B cell (primary cell): ENCODE measurements around the gene CLDN6. TPM values are rescaled to one million over a fixed set of nuclear protein-coding genes. Genes with fewer than 3 reads are reported as not detected.

Experiments used
- ATAC-seq: fragments of 200-7000 bp; cut with Tn5 transposase; one replicate; pipeline ENCODE4 v1.10.0; 2021; ENCODE audit warnings: low read depth, mild to moderate bottlenecking, moderate number of reproducible peaks, moderate library complexity
- CTCF ChIA-PET: fragments of 350-600 bp; sonication (Branson Sonifier 250); formaldehyde crosslinking; loops from one replicate; lab custom pipeline; 2021; ENCODE audit warnings: antibody characterized with exemption, inconsistent platforms; lab: Charles Lee
- POLR2A ChIA-PET: fragments of 350-600 bp; sonication (Branson Sonifier 250); formaldehyde crosslinking; loops from one replicate; lab custom pipeline; 2021; ENCODE audit warnings: antibody characterized with exemption; lab: Charles Lee
- DNase-seq: peaks from one replicate; pipeline ENCODE4 v3.0.0; 2013
- H2AFZ ChIP-seq: 2 replicates; pipeline ENCODE4 v1.6.1; 2012; ENCODE audit warnings: mild to moderate bottlenecking, low read depth, low read length; ENCODE audit not compliant: insufficient read depth, poor library complexity, severe bottlenecking
- H3K27ac ChIP-seq, 2 donors: 1 replicate in 1 of 2; 2 replicates in 1 of 2; pipeline ENCODE4 v1.5.1; 2012 to 2013; ENCODE audit warnings: low read length in 2 of 2, mild to moderate bottlenecking in 2 of 2, moderate library complexity in 1 of 2
- H3K27me3 ChIP-seq, 4 experiments: fragments of 200-600 bp in 1 of 4; sonication (generic) in 1 of 4; replicated peaks in 1 of 4; 1 replicate in 2 of 4; 2 replicates in 2 of 4; pipeline versions ENCODE4 v1.6.1 to v1.7.0; 2013 to 2016; ENCODE audit warnings: low read length in 3 of 4, mild to moderate bottlenecking in 2 of 4, mixed read lengths in 1 of 4, moderate library complexity in 1 of 4; ENCODE audit not compliant: insufficient read depth in 4 of 4, control insufficient read depth in 3 of 4; ENCODE audit errors: control extremely low read depth in 1 of 4
- H3K36me3 ChIP-seq, 2 experiments: replicated peaks in 1 of 2; 1 replicate in 1 of 2; 2 replicates in 1 of 2; pipeline versions ENCODE4 v1.6.1 to v1.7.1; 2013; ENCODE audit warnings: low read length in 1 of 2; ENCODE audit not compliant: insufficient read depth in 2 of 2, control insufficient read depth in 1 of 2; ENCODE audit errors: control extremely low read depth in 1 of 2, extremely low read depth in 1 of 2
- H3K4me1 ChIP-seq, 2 donors: fragments of 200-600 bp in 1 of 2; sonication (generic) in 1 of 2; 1 replicate in 1 of 2; 2 replicates in 1 of 2; pipeline versions ENCODE4 v1.5.1 to v1.6.1; 2013 to 2017; ENCODE audit warnings: low read length in 2 of 2; ENCODE audit not compliant: control insufficient read depth in 2 of 2, insufficient read depth in 2 of 2
- H3K4me2 ChIP-seq: replicated peaks from 2 replicates; pipeline ENCODE3; 2012; ENCODE audit warnings: mild to moderate bottlenecking, low read depth, low read length; ENCODE audit not compliant: poor library complexity, severe bottlenecking
- H3K4me3 ChIP-seq, 5 experiments: fragments of 200-600 bp in 1 of 5; sonication (generic) in 1 of 5; 1 replicate in 3 of 5; 2 replicates in 2 of 5; pipeline versions ENCODE4 v1.5.1 to v1.7.0; 2011 to 2016; ENCODE audit warnings: low read length in 4 of 5, mild to moderate bottlenecking in 4 of 5, low read depth in 2 of 5, control low read depth in 1 of 5, moderate library complexity in 1 of 5; ENCODE audit not compliant: insufficient read depth in 1 of 5; ENCODE audit errors: control extremely low read depth in 1 of 5, extremely low read depth in 1 of 5
- H3K79me2 ChIP-seq: fragments of 200-600 bp; sonication (generic); one replicate; pipeline ENCODE4 v1.6.0; 2016; ENCODE audit warnings: low read length; ENCODE audit not compliant: control insufficient read depth, insufficient read depth
- H3K9ac ChIP-seq: fragments of 200-600 bp; sonication (generic); 2 replicates; pipeline ENCODE4 v1.6.1; 2017; ENCODE audit warnings: mild to moderate bottlenecking, low read length, moderate library complexity
- H3K9me3 ChIP-seq, 3 donors: one replicate each; pipeline versions ENCODE4 v1.6.1 to v1.7.1; 2013; ENCODE audit warnings: low read length in 2 of 3; ENCODE audit not compliant: control insufficient read depth in 2 of 3, insufficient read depth in 1 of 3; ENCODE audit errors: control extremely low read depth in 1 of 3
- H4K20me1 ChIP-seq: 2 replicates; pipeline ENCODE4 v1.6.0; 2012; ENCODE audit warnings: mild to moderate bottlenecking, low read length; ENCODE audit not compliant: insufficient read depth, control insufficient read depth, poor library complexity, severe bottlenecking
- H3K27ac Mint-ChIP-seq: one replicate; pipeline ENCODE4 v1.8.0; 2021; ENCODE audit warnings: mixed read lengths
- H3K27me3 Mint-ChIP-seq: one replicate; pipeline ENCODE4 v1.8.0; 2021; ENCODE audit warnings: mixed read lengths
- H3K4me1 Mint-ChIP-seq: one replicate; pipeline ENCODE4 v1.8.0; 2021; ENCODE audit warnings: mixed read lengths
- H3K4me3 Mint-ChIP-seq: one replicate; pipeline ENCODE4 v1.8.0; 2021; ENCODE audit warnings: mixed read lengths
- H3K9me3 Mint-ChIP-seq: one replicate; pipeline ENCODE4 v1.8.0; 2022; ENCODE audit warnings: mixed read lengths; ENCODE audit not compliant: insufficient read depth
- CTCF ChIP-seq: fragments of 200-600 bp; IDR thresholded peaks from one replicate; pipeline ENCODE4 v1.8.0; 2022; ENCODE audit warnings: antibody characterized with exemption, mild to moderate bottlenecking
- EZH2 ChIP-seq: IDR thresholded peaks from 2 replicates; pipeline ENCODE4 v1.6.1; 2012; ENCODE audit warnings: borderline replicate concordance, low read depth, mild to moderate bottlenecking, moderate library complexity, low read length; ENCODE audit not compliant: insufficient read depth, poor library complexity, severe bottlenecking
- WGBS: methylation state at CpG from one replicate; pipeline ENCODE4 v1.1.5; 2013; ENCODE audit warnings: missing lambda C conversion rate; ENCODE audit not compliant: insufficient coverage; 5-methylcytosine and 5-hydroxymethylcytosine counted together
- intact Hi-C: fragments of 100-400 bp; cut with micrococcal nuclease; formaldehyde crosslinking; loops from one replicate; pipeline ENCODE4 v1.10.0; 2022
- polyA plus RNA-seq: library from polyadenylated mRNA; depleted of rRNA; stranded (reverse); fragments of >200 nt; gene quantifications from 2 replicates; pipeline ENCODE4 v1.2.3, GENCODE V29; 2012
- total RNA-seq, 2 donors: library from RNA; stranded (reverse); fragments of 120-200 nt in 1 of 2; gene quantifications; 1 replicate in 1 of 2; 2 replicates in 1 of 2; pipeline versions ENCODE4 v1.2.3 to v1.2.4, GENCODE V29; 2013 to 2022

The CLDN6 gene
- total and polyA plus RNA-seq, 2 donors (not counting 1 experiment from before 2014, with no cell fraction given), result not detected

- 11% methylated on average over 21 of the region's 25 CpGs for WGBS
- Mint-ChIP-seq H3K27ac (no peak overlapping the region), H3K4me1 (peaks cover 26% of the 10 kb centered on the region), H3K27me3 (peaks cover 9% of the 10 kb centered on the region), H3K9me3 (no peaks in the 10 kb centered on the region), H3K4me3 (peak overlapping the region; percentile 71)
- peaks cover 0 to 18% (median 0%) of the 10 kb centered on the region in 3 donors for H3K9me3 ChIP-seq
- ATAC-seq (no peak), DNase-seq (no peak)
- H3K4me3 ChIP-seq, result peak overlapping the region in 2 of 5 experiments; percentile 21 to 29
- no peaks in the 10 kb centered on the region for H3K36me3 ChIP-seq
- ChIA-PET CTCF (interaction anchor here (1.0 to 9.6 kb wide), 4 partner anchors 17 to 124 kb away, joined by 3 to 213 read pairs (median 32); partner anchors contain the start of genes HCFC1R1, THOC6 and TNFRSF12A), POLR2A (no interaction called here)
- no peak overlapping the region for H2AFZ ChIP-seq
- no peaks in the 10 kb centered on the region for H3K79me2 ChIP-seq
- H3K4me2 ChIP-seq, result peak overlapping the region; percentile 68
- H4K20me1 ChIP-seq, result no peaks in the 10 kb centered on the region
- no peak overlapping the region for H3K9ac ChIP-seq
- intact Hi-C loops, result loop anchor here (1.0 kb wide), 2 partner anchors 19 to 25 kb away; partner anchors contain the start of genes PKMYT1 and THOC6
- H3K27ac ChIP-seq, result no peak overlapping the region
- H3K27me3 ChIP-seq, result peaks cover 0 to 10% (median 3%) of the 10 kb centered on the region in 4 experiments
- TF ChIP-seq CTCF (no peak), EZH2 (no peak)
- peaks cover 25 to 32% of the 10 kb centered on the region in 2 donors for H3K4me1 ChIP-seq
These were observed 13.2 kb downstream of the CLDN6 start for GRCh38 chr16:3004781-3005284.

- Histone ChIP-seq H3K27me3 (peaks cover 0 to 10% (median 2%) of the 10 kb centered on the region in 4 experiments), H3K36me3 (no peaks in the 10 kb centered on the region), H3K4me2 (peak overlapping the region; percentile 68), H2AFZ (no peak overlapping the region), H3K4me1 (peaks cover 25 to 32% of the 10 kb centered on the region in 2 donors), H3K4me3 (no peak overlapping the region), H3K9me3 (peaks cover 0 to 18% (median 0%) of the 10 kb centered on the region in 3 donors), H3K79me2 (no peaks in the 10 kb centered on the region), H3K27ac (no peak overlapping the region), H4K20me1 (no peaks in the 10 kb centered on the region), H3K9ac (no peak overlapping the region)
- H3K27ac Mint-ChIP-seq, result no peak overlapping the region
- H3K27me3 Mint-ChIP-seq, result peaks cover 9% of the 10 kb centered on the region
- peaks cover 26% of the 10 kb centered on the region for H3K4me1 Mint-ChIP-seq
- no peaks in the 10 kb centered on the region for H3K9me3 Mint-ChIP-seq
- POLR2A ChIA-PET, result interaction anchor here (1.1 kb wide), 2 partner anchors 16 to 18 kb away, joined by 5 to 9 read pairs; partner anchors contain the start of genes HCFC1R1 and TNFRSF12A
- DNase-seq, result no peak
- H3K4me3 Mint-ChIP-seq, result peak overlapping the region; percentile 71
- CTCF ChIA-PET, result interaction anchor here (0.6 to 9.6 kb wide), 18 partner anchors 14 to 160 kb away, joined by 3 to 213 read pairs (median 4); partner anchors contain the start of genes CLDN6, HCFC1R1, THOC6 and TNFRSF12A
- under 1% methylated on average over 66 of the region's 67 CpGs for WGBS
- intact Hi-C loops, result loop anchor here (1.0 kb wide), 2 partner anchors 20 to 24 kb away; partner anchors contain the start of genes PKMYT1 and THOC6
- TF ChIP-seq CTCF, result no peak
- no peak for TF ChIP-seq EZH2
- no peak for ATAC-seq
These were observed 13.7 kb downstream of the CLDN6 start for GRCh38 chr16:3004319-3004718.
